ENCODE results near the gene RNF151.
"Not testable (repeated sequence)": the region's sequence is repeated elsewhere in the genome, so short reads cannot be mapped to it uniquely, and the experiment has no call there.

The RNF151 gene

GRCh38 chr16:2007081-2007836 lies 40.6 kb downstream of the RNF151 start:
- no peak for DNase-seq (ENCODE audit: low spot score)

- DNase-seq (ENCODE audit: low spot score) = peak; percentile 56
Measured at GRCh38 chr16:2008009-2008526, 41.4 kb downstream of the RNF151 start.

GRCh38 chr16:2008631-2009163 lies 42.0 kb downstream of the RNF151 start:
- DNase-seq (ENCODE audit: low spot score) = no peak

GRCh38 chr16:2009164-2009711 lies 42.6 kb downstream of the RNF151 start:
- no peak for DNase-seq (ENCODE audit: low spot score)

DNA sequence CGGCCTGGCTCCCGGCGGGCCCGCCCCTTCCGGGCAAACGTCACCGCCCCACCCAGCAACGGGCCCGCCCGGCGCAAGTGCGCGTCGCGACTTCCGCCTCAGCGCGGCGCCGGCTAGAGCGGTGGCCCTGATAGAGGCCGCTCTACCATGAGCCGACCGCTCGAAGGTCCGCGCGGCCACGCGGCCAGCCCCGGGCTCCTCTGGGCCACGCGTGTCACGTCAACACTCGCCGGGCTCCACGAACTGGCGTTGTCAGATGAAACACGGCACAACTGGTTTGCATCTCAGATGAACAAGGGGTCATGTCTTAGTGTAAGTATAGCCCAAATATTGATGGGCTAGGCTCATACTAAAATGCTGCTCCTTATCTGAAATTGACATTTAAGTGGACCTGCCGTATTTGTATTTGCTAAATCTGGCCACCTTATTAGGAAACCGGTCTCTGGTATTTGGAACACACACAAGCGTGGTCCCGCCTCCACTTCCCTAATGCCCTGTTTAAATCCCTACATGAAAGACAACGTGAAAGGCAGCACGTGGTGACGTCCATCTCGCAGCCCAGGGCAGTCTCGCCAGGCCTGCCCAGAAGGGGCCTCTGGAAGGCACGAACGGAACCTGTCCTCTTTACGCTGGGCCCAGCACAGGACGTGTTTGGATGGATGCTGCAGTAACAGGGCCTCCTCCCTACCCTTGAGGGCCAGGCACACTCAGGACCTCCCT lies 43.3 kb downstream of the RNF151 start, which contains the start of gene ZNF598:
Gene ZNF598, minus strand, starts transcription at position 31 of the 720 bp plus-strand sequence.
- peak; percentile 85 for DNase-seq (ENCODE audit: low spot score)

GRCh38 chr16:2011726-2012125 lies 45.1 kb downstream of the RNF151 start:
- DNase-seq (ENCODE audit: low spot score) = not testable (repeated sequence)

DNA sequence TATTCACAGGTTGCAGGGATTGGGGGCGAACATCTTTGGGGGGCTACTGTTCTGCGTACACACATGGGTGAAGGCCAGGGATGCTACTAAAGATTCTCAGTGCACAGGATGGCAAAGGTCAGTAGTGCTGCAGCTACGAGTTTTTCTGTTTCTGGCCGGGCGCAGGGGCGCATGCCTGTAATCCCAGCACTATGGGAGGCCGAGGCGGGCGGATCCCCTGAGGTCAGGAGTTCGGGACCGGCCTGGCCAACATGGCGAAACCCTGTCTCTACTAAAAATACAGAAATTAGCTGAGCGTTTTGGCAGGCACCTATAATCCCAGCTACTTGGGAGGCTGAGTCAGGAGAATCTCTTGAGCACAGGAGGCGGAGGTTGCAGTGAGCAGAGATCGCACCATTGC lies 46.9 kb downstream of the RNF151 start:
- no peak for DNase-seq (ENCODE audit: low spot score)

- DNase-seq (ENCODE audit: low spot score) = peak; percentile 80
Measured at GRCh38 chr16:2015117-2015946, 48.7 kb downstream of the RNF151 start.

DNA sequence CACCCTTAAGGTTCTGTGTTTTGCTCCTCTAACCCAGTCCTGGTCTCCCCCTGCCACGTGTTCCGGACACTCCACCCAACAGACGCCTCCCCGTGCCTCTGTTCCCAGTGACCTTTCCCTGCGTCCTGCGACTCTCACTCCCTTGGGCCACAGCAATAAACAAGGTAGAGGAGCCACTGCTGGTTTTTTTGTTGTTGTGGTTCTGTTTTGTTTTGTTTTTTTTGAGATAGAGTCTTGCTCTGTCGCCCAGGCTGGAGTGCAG lies 49.2 kb downstream of the RNF151 start:
- DNase-seq (ENCODE audit: low spot score) = no peak

DNA sequence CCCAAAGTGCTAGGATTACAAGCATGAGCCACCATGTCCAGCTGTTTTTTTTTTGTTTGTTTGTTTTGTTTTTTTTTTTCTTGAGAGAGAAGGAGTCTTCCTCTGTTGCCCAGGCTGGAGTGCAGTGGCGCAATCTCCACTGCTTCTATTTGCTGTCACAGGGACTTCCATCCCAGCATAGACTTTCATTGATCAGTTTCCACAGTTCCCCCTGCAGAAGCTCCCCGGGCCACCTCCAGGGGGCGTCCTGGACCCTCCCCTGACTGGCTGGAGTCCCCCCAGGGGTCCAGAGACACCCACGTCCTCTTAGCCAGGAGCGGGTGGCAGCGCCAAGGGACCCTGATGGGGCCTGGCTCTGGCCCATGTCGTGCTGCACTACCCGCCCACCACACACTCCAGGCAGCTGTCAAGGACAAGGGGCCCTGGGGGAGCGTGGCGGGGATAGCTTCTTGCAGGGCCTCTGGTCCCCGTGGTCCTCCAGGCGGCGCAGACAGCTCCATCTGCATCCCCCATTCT lies 49.8 kb downstream of the RNF151 start:
- DNase-seq (ENCODE audit: low spot score) = no peak
